ENCODE results near the gene KIF1B.
A peak's percentile ranks its signal among the peaks of the same experiment; 100 is the strongest.

Gene KIF1B

DNA sequence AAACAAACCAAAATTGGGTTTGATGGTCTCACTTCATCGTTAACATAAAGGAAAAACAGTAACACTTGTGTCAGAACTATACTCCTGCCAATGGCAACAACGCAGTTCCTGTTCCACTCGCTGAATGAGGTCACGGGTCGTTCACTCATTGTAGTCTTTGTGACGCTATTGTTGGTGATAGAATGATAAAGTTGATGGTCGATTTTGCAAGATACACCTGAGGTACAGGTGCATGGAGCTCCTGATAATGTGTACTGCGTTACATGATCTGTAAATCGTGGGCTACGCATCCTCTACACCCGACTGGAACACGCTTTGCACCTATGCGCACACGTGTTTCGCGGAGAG is 219.5 kb downstream of the KIF1B start:
- no peak for DNase-seq (ENCODE audit: low spot score)

GRCh38 chr1:10430216-10431069 is 220.1 kb downstream of the KIF1B start, which contains the start of gene CENPS:
CENPS (plus strand) TSS chr1:10430433; CDS start chr1:10430518, 85 bp downstream.
- DNase-seq (ENCODE audit: low spot score): peak; percentile 84

Data from hematopoietic multipotent progenitor cell treated with erythropoietin and hydrocortisone succinate and interleukin-3 and kit ligand, for 15 days (in vitro differentiated cells).